ENCODE results near the gene ACIN1. TPM values are rescaled to one million over a fixed set of nuclear protein-coding genes. Genes with fewer than 3 reads are reported as not detected.

ACIN1 gene
- total and polyA plus RNA-seq, 2 of the 13 experiments (the other 11 are each of a cell fraction or from before 2014, with no cell fraction given) = 165 to 183 TPM

DNA sequence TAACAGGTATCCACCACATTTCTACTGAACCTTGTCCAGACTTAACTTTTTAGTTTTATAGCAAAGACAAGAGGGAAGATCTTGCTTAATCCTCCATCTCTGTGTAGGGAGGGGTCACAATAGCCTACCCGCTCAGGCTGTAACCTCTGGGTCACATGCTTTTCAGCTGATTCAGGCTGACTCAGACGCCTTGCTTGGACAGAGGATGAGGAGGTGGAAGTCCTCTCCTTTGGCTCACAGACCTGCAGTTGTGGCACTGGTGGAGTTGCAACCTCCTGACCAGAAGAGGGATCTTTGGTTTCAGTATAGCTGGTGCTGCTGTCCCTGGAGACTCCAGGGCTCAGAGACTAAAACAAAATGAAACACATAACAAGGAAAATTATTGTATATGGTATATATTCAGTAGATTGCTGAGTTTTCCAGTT is 16.2 kb downstream of the ACIN1 start (continued):
- TF ChIP-seq, protein P1, sequence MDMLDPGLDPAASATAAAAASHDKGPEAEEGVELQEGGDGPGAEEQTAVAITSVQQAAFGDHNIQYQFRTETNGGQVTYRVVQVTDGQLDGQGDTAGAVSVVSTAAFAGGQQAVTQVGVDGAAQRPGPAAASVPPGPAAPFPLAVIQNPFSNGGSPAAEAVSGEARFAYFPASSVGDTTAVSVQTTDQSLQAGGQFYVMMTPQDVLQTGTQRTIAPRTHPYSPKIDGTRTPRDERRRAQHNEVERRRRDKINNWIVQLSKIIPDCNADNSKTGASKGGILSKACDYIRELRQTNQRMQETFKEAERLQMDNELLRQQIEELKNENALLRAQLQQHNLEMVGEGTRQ (IDR thresholded peaks at IDR 0.05; ENCODE audit: low read depth, low read length) = peak; percentile 34; the same call in 1 of the 2 replicates
- TF ChIP-seq, protein P1 (CRISPR knock-in tag; IDR thresholded peaks at IDR 0.05; ENCODE audit: borderline replicate concordance) = no peak
- TF ChIP-seq TRIM24 (CRISPR knock-in tag; IDR thresholded peaks at IDR 0.05) (no peak), ZNF335 (CRISPR knock-in tag; IDR thresholded peaks at IDR 0.05) (0 out of 2 replicates have a peak, but pooled peaks have one; percentile 10), XRCC5 (optimal IDR thresholded peaks at IDR 0.05; ENCODE audit: low read length) (peak; percentile 23), ZNF207 (IDR thresholded peaks at IDR 0.05; ENCODE audit: borderline replicate concordance) (no peak), SP5 (CRISPR knock-in tag; IDR thresholded peaks at IDR 0.05; ENCODE audit: borderline replicate concordance, low read depth) (no peak), ZNF75D (CRISPR knock-in tag; IDR thresholded peaks at IDR 0.05; ENCODE audit: borderline replicate concordance) (peak; percentile 79; the same call in 1 of the 2 replicates), HMGA1 (CRISPR knock-in tag; conservative IDR thresholded peaks at IDR 0.05) (no peak), NCOR1 (IDR thresholded peaks at IDR 0.05; ENCODE audit: borderline replicate concordance, low read length) (no peak), TOPORS (CRISPR knock-in tag; IDR thresholded peaks at IDR 0.05) (no peak), ZFP62 (CRISPR knock-in tag; IDR thresholded peaks at IDR 0.05) (no peak), NR2F1 (CRISPR knock-in tag; IDR thresholded peaks at IDR 0.05) (peak in 1 of 2 experiments; percentile 52; a peak in 1 of 4 replicates), POLR2G (IDR thresholded peaks at IDR 0.05; ENCODE audit: low read depth, low read length) (peak; percentile 22; the same call in 1 of the 2 replicates)
- TF ChIP-seq, protein P2, sequence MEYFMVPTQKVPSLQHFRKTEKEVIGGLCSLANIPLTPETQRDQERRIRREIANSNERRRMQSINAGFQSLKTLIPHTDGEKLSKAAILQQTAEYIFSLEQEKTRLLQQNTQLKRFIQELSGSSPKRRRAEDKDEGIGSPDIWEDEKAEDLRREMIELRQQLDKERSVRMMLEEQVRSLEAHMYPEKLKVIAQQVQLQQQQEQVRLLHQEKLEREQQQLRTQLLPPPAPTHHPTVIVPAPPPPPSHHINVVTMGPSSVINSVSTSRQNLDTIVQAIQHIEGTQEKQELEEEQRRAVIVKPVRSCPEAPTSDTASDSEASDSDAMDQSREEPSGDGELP (IDR thresholded peaks at IDR 0.05; ENCODE audit: borderline replicate concordance, low read depth) = peak; percentile 66; the same call in 1 of the 2 replicates
- TF ChIP-seq, protein P3, sequence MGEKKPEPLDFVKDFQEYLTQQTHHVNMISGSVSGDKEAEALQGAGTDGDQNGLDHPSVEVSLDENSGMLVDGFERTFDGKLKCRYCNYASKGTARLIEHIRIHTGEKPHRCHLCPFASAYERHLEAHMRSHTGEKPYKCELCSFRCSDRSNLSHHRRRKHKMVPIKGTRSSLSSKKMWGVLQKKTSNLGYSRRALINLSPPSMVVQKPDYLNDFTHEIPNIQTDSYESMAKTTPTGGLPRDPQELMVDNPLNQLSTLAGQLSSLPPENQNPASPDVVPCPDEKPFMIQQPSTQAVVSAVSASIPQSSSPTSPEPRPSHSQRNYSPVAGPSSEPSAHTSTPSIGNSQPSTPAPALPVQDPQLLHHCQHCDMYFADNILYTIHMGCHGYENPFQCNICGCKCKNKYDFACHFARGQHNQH (CRISPR knock-in tag; IDR thresholded peaks at IDR 0.05) = no peak
- TF ChIP-seq, protein P4, sequence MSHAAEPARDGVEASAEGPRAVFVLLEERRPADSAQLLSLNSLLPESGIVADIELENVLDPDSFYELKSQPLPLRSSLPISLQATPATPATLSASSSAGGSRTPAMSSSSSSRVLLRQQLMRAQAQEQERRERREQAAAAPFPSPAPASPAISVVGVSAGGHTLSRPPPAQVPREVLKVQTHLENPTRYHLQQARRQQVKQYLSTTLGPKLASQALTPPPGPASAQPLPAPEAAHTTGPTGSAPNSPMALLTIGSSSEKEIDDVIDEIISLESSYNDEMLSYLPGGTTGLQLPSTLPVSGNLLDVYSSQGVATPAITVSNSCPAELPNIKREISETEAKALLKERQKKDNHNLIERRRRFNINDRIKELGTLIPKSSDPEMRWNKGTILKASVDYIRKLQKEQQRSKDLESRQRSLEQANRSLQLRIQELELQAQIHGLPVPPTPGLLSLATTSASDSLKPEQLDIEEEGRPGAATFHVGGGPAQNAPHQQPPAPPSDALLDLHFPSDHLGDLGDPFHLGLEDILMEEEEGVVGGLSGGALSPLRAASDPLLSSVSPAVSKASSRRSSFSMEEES (CRISPR knock-in tag; IDR thresholded peaks at IDR 0.05) = peak; percentile 65; the same call in 1 of the 2 replicates
- TF ChIP-seq, protein P5, sequence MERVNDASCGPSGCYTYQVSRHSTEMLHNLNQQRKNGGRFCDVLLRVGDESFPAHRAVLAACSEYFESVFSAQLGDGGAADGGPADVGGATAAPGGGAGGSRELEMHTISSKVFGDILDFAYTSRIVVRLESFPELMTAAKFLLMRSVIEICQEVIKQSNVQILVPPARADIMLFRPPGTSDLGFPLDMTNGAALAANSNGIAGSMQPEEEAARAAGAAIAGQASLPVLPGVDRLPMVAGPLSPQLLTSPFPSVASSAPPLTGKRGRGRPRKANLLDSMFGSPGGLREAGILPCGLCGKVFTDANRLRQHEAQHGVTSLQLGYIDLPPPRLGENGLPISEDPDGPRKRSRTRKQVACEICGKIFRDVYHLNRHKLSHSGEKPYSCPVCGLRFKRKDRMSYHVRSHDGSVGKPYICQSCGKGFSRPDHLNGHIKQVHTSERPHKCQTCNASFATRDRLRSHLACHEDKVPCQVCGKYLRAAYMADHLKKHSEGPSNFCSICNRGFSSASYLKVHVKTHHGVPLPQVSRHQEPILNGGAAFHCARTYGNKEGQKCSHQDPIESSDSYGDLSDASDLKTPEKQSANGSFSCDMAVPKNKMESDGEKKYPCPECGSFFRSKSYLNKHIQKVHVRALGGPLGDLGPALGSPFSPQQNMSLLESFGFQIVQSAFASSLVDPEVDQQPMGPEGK (CRISPR knock-in tag; IDR thresholded peaks at IDR 0.05) = peak; percentile 58; the same call in 1 of the 2 replicates
- TF ChIP-seq, protein P6, sequence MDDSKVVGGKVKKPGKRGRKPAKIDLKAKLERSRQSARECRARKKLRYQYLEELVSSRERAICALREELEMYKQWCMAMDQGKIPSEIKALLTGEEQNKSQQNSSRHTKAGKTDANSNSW (CRISPR knock-in tag; IDR thresholded peaks at IDR 0.05; ENCODE audit: borderline replicate concordance) = no peak
- TF ChIP-seq, protein P7, sequence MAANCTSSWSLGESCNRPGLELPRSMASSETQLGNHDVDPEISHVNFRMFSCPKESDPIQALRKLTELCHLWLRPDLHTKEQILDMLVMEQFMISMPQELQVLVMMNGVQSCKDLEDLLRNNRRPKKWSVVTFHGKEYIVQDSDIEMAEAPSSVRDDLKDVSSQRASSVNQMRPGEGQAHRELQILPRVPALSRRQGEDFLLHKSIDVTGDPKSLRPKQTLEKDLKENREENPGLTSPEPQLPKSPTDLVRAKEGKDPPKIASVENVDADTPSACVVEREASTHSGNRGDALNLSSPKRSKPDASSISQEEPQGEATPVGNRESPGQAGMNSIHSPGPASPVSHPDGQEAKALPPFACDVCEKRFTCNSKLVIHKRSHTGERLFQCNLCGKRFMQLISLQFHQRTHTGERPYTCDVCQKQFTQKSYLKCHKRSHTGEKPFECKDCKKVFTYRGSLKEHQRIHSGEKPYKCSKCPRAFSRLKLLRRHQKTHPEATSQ (CRISPR knock-in tag; IDR thresholded peaks at IDR 0.05; ENCODE audit: borderline replicate concordance) = no peak

All from HepG2 (cell line).